Upper lobe of left lung (tissue), 4 donors: ENCODE data around the gene S100A13.
"Not testable (repeated sequence)": the region's sequence is repeated elsewhere in the genome, so short reads cannot be mapped to it uniquely, and the experiment has no call there.

Experiments
- CTCF ChIP-seq, 6 experiments: fragments of 450-650 bp in 4 of 6; fragments of 200-600 bp in 2 of 6; sonication (generic) in 2 of 6; IDR thresholded peaks; one replicate each; pipeline ENCODE4 v1.5.1; 2016 to 2019; ENCODE audit warnings: antibody characterized with exemption in 6 of 6
- POLR2A ChIP-seq, 4 donors: fragments of 450-650 bp; IDR thresholded peaks; one replicate each; pipeline ENCODE4 v1.5.1; 2016 to 2017; ENCODE audit warnings: antibody characterized with exemption in 4 of 4, mild to moderate bottlenecking in 2 of 4

GRCh38 chr1:153583514-153583913 lies 43.8 kb downstream of the S100A13 start:
- not testable (repeated sequence) for TF ChIP-seq CTCF, POLR2A (IDR thresholded peaks at IDR 0.05)
